Iris pigment epithelial cell (primary cell): Measurements from ENCODE around the gene CD248.
A peak's percentile ranks its signal among the peaks of the same experiment; 100 is the strongest.
"Not testable (repeated sequence)": the region's sequence is repeated elsewhere in the genome, so short reads cannot be mapped to it uniquely, and the experiment has no call there.

Source experiments
- DNase-seq: peaks from one replicate; pipeline ENCODE4 v3.0.0-alpha.2; 2011; ENCODE audit warnings: low read depth

CD248 gene

GRCh38 chr11:66288671-66289547 lies 27.9 kb downstream of the CD248 start, which contains the start of gene YIF1A:
YIF1A (minus strand) TSS chr11:66289143; CDS start chr11:66288985, 158 bp downstream.
- DNase-seq: peak; percentile 100

GRCh38 chr11:66287889-66288670 lies 28.8 kb downstream of the CD248 start:
- peak; percentile 26 for DNase-seq

GRCh38 chr11:66287211-66287888 lies 29.5 kb downstream of the CD248 start:
- DNase-seq: no peak

- no peak for DNase-seq
Measured at GRCh38 chr11:66286699-66287098, 30.1 kb downstream of the CD248 start.

GRCh38 chr11:66285250-66285947 lies 31.4 kb downstream of the CD248 start:
- DNase-seq: no peak

- DNase-seq: no peak
Measured at GRCh38 chr11:66284526-66285078, 32.2 kb downstream of the CD248 start.

GRCh38 chr11:66283461-66284105 lies 33.3 kb downstream of the CD248 start:
- DNase-seq: no peak

- peak; percentile 94 for DNase-seq
Measured at GRCh38 chr11:66282468-66283455, 34.1 kb downstream of the CD248 start.

GRCh38 chr11:66281776-66282467 lies 34.9 kb downstream of the CD248 start:
- no peak for DNase-seq

- no peak for DNase-seq
Measured at GRCh38 chr11:66281001-66281400, 35.8 kb downstream of the CD248 start.

- DNase-seq: no peak
Measured at GRCh38 chr11:66280428-66280827, 36.4 kb downstream of the CD248 start.

GRCh38 chr11:66279092-66279734 lies 37.6 kb downstream of the CD248 start:
- no peak for DNase-seq

GRCh38 chr11:66278363-66279091 lies 38.3 kb downstream of the CD248 start:
- DNase-seq: peak; percentile 46

GRCh38 chr11:66277471-66278362 lies 39.1 kb downstream of the CD248 start, which contains the start of gene CNIH2:
CNIH2 (plus strand) TSS chr11:66278175; CDS start chr11:66278457, 282 bp downstream.
- DNase-seq: no peak

GRCh38 chr11:66277064-66277463 lies 39.8 kb downstream of the CD248 start:
- not testable (repeated sequence) for DNase-seq

GRCh38 chr11:66276619-66277018 lies 40.2 kb downstream of the CD248 start:
- DNase-seq: not testable (repeated sequence)
